Fibroblast of lung (primary cell): Measurements from ENCODE around the gene CAPN14.

Source experiments
- CTCF ChIP-seq, 2 donors: IDR thresholded peaks in 1 of 2; conservative IDR thresholded peaks in 1 of 2; 1 replicate in 1 of 2; 2 replicates in 1 of 2; pipeline ENCODE4 v1.5.1; 2011 to 2012; ENCODE audit warnings: low read length in 2 of 2, control low read depth in 1 of 2, inconsistent platforms in 1 of 2, low read depth in 1 of 2, mild to moderate bottlenecking in 1 of 2
- EZH2 ChIP-seq: IDR thresholded peaks from 2 replicates; pipeline ENCODE4 v1.5.1; 2012; ENCODE audit warnings: low read length, control low read depth, mild to moderate bottlenecking; ENCODE audit errors: missing control alignments

DNA sequence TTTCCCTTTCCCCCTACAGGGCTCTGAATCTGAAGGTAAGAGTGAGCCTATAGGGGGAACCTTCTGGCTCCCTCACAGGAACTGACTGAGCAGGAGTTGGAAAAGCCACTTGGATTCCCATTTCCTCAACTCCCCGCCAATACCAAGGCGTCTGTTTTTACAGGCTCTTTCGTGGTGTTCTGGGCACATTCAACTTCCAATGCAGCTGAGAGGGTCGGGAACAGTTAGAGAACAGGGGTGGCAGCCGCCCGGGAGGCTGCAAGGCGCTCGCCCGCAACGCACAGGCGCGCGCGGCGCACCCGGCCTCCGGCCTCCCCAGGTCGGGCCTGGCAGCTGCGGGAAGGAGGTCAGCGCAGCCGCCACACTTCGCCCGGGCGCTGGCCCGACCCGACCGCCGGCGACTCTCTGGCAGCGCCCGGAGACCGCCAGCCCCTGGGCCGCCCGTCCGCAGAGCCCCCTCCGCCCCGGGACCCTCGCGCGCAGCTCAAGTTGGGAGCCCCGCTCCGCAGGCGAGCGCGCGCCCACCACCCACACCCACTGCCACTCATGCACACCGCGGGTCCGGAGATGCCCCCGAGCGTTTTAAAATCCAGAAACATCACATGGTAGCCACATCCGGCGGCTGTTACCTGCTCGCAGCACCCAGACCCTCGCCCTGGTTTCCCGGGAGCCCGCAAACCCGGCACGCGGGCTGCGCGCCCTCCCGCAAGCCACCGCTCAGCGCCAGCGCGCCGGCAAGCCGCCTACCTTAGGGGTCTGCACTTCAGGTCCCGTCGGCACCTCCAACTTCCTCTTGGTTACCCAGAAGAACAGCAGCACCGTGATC is 79.9 kb downstream of the CAPN14 start:
- TF ChIP-seq CTCF (conservative IDR thresholded peaks at IDR 0.05 in 1 of 2, IDR thresholded peaks at IDR 0.05 in 1 of 2; ENCODE audit: low read depth in 1 of 2, low read length in 2 of 2) = no peak
- no peak for TF ChIP-seq EZH2
